GM13976 (cell line): ENCODE measurements around the gene ZNF346.
A peak's percentile ranks its signal among the peaks of the same experiment; 100 is the strongest.
"Not testable (repeated sequence)": the region's sequence is repeated elsewhere in the genome, so short reads cannot be mapped to it uniquely, and the experiment has no call there.

Experiments used
- DNase-seq: peaks from one replicate; pipeline ENCODE4 v3.0.0; 2012; ENCODE audit warnings: low spot score
- CTCF ChIP-seq: IDR thresholded peaks from 2 replicates; pipeline ENCODE4 v1.5.1; 2012; ENCODE audit warnings: borderline replicate concordance, mild to moderate bottlenecking; ENCODE audit not compliant: insufficient read depth; ENCODE audit errors: extremely low read depth, missing control alignments, control extremely low read depth
- in situ Hi-C: fragments of 300-500 bp; cut with MboI; formaldehyde crosslinking; loops from one replicate; pipeline ENCODE4 v1.12.0; 2022; ENCODE audit warnings: low sequenced_read_pairs, mixed read lengths, inconsistent platforms; ENCODE audit not compliant: unreplicated experiment

Gene ZNF346

DNA sequence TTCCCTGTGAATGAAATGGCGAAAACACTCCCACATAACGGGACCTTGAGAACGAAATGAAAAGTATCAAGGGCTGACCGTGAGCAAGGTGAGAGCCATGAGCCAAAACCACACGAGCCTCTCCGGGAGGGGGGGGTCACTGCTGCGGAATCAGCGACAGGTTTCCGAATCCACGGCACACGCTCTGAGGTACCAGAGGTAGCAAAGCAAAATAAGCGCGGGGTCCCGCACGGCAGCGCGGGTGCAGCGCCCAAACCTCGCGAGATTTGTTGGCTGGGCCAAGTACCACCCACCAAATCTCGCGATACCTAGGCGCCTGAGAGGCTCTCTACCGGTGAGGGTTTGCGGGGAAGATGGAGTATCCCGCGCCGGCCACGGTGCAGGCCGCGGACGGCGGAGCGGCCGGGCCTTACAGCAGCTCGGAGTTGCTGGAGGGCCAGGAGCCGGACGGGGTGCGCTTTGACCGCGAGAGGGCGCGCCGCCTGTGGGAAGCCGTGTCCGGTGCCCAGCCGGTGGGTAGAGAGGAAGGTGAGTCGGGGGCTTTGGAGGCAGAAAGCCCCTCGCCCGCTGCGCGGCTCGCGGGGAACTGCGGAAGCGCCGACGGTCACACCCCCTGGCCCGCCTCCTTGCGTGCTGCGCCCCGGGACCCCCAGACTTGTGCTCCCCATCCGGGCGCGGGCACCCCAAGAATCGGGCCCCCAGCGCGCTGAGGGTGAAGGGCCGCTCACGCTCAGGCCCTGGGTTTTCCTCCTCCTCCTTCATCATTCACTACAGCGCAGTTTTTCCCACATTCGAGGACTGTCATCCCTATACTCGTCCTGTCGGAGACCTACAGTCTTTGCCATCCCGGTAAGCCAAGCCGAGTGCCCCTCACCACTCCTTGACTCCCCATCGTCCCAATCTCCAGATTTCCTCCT lies at the start of gene ZNF346:
Gene ZNF346 (plus strand): TSS at position 311 of the 917 bp plus-strand sequence. CDS start 43 bp downstream, at position 354.
- in situ Hi-C loops, result no loop called here
- TF ChIP-seq CTCF, result peak; percentile 42
- DNase-seq, result peak; percentile 99

DNA sequence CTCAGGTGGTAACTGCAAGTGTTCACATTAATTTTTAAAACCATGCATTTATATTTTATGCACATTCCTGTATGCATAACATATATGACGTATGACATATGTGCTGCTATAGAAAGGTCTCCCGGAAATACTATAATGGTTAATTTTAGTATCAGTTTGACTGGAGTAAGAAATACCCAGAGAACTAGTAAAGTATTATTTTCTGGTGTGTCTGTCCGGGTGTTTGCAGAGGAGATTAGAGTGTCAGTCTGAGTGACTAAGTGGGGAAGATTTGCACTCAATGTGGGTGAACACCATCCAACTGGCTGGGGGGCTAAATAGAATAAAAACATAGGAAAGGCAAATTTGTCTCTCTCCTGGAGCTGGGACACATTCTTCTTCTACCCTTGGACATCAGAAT lies 42.8 kb upstream of the ZNF346 start:
- in situ Hi-C loops, result no loop called here
- TF ChIP-seq CTCF, result no peak
- DNase-seq, result peak; percentile 21

DNA sequence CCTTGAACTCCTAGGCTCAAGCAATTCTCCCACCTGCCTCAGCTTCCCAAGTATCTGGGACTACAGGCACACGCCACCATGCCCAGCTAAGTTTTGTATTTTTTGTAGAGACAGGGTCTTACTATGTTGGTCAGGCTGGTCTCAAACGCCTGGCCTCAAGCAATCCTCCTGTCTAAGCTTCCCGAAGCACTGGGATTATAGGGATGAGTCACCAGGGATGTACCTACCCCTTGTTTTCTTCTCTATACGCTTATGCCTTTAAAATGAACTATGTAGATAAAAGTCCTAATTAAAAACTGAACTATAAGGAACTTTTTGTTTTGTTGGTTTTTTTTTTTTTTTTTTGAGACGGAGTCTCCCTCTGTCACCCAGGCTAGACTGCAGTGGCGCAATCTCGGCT lies 41.7 kb upstream of the ZNF346 start:
- no peak for TF ChIP-seq CTCF
- in situ Hi-C loops, result no loop called here
- DNase-seq, result no peak

- in situ Hi-C loops, result not testable (repeated sequence)
These were observed 39.4 kb upstream of the ZNF346 start for GRCh38 chr5:176983112-176983511.

GRCh38 chr5:176983593-176983992 lies 38.9 kb upstream of the ZNF346 start:
- DNase-seq, in situ Hi-C loops: not testable (repeated sequence)

More at GRCh38 chr5:176983112-176983511, 39.4 kb upstream of the ZNF346 start:
- DNase-seq, result not testable (repeated sequence)

DNA sequence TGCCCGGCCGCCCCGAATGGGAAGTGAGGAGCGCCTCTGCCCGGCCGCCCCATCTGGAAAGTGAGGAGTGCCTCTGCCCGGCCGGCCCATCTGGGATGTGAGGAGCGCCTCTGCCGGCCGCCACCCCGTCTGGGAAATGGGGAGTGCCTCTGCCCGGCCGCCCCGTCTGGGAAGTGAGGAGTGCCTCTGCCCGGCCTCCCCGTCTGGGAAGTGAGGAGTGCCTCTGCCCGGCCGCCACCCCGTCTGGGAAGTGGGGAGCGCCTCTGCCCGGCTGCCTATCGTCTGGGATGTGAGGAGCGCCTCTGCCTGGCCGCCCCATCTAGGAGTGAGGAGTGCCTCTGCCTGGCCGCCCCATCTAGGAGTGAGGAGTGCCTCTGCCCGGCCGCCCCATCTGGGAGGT lies 38.3 kb upstream of the ZNF346 start:
- in situ Hi-C loops, DNase-seq: not testable (repeated sequence)

- in situ Hi-C loops, result no loop called here
- no peak for DNase-seq
- TF ChIP-seq CTCF, result no peak
These were observed 37.0 kb upstream of the ZNF346 start for GRCh38 chr5:176985516-176985915.

DNA sequence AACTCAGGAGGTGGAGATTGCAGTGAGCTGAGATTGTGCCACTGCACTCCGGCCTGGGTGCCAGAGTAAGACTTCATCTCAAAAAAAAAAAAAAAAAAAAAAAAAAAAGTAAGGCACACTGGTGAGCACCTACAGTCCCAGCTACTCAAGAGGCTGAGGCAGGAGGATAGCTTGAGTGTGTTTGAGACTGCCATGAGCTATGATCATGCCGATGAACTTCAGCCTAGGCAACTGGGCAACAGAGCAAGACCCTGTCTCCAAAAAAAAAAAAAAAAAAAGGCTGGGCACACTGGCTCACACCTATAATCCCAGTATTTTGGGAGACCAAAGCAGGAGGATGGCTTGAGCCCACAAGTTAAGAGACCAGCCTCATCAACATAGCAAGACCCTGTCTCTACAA lies 36.2 kb upstream of the ZNF346 start:
- no peak for DNase-seq
- TF ChIP-seq CTCF, result no peak
- in situ Hi-C loops, result no loop called here
